ENCODE results near the gene TRAF1.

DNA sequence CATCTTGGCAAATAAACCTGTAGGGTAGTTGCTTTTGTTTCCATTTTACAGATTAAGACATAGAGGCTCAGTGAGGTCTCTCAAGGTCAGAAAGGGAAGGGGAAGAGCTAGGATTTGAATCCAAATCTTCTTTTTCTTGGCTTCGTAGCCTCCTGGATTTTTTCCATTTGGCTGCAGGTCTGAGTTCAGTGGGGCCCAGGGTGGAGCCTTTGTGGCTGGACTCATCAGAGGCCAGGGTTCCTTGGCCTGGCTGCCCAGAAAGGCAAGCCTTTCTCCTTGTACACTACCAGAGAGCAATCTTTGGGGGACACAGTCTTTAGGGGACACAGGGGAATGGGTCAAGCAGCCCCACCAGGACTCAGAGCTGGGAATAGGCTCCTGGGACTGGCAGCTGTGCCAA is 10.5 kb upstream of the TRAF1 start:
- TF ChIP-seq, protein P1, sequence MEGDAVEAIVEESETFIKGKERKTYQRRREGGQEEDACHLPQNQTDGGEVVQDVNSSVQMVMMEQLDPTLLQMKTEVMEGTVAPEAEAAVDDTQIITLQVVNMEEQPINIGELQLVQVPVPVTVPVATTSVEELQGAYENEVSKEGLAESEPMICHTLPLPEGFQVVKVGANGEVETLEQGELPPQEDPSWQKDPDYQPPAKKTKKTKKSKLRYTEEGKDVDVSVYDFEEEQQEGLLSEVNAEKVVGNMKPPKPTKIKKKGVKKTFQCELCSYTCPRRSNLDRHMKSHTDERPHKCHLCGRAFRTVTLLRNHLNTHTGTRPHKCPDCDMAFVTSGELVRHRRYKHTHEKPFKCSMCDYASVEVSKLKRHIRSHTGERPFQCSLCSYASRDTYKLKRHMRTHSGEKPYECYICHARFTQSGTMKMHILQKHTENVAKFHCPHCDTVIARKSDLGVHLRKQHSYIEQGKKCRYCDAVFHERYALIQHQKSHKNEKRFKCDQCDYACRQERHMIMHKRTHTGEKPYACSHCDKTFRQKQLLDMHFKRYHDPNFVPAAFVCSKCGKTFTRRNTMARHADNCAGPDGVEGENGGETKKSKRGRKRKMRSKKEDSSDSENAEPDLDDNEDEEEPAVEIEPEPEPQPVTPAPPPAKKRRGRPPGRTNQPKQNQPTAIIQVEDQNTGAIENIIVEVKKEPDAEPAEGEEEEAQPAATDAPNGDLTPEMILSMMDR (IDR thresholded peaks at IDR 0.05): no peak
- TF ChIP-seq POLR2A (IDR thresholded peaks at IDR 0.05): no peak
